ENCODE measurements around the gene SLC4A4. TPM values are rescaled to one million over a fixed set of nuclear protein-coding genes. Genes with fewer than 3 reads are reported as not detected.

The SLC4A4 gene
- total RNA-seq, 2 donors from 2014 or later, result 99.0 to 124 TPM

DNA sequence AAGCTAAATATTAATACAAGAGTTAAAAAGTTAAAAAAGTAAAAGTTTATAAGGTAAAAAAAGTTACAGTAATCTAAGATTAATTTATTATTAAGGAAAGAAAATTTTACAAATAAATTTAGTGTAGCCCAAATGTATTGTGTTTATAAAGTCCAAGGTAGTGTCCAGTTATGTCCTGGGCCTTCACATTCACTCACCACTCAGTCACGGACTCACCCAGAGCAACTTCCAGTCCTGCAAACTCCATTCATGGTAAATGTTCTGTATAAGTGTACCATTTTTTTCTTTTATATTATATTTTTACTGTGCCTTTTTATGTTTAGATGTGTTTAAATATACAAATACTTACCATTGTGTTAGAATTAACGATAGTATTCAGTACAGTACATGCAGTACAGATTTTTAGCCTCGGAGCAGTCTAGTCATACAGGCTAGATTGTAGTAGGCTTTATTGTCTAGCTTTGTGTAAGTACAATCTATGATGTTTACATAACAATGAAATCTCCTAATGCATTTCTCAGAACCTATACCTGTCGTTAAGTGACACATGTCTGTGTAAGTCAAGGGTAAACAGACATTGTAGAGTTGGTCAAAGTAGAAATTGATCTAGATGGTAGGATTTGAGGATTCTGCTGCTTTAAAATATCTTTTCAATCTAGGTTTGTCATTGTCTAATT is 247.4 kb downstream of the SLC4A4 start:
- no peaks in the 10 kb centered on the region for H3K27me3 ChIP-seq
- TF ChIP-seq, protein P1, sequence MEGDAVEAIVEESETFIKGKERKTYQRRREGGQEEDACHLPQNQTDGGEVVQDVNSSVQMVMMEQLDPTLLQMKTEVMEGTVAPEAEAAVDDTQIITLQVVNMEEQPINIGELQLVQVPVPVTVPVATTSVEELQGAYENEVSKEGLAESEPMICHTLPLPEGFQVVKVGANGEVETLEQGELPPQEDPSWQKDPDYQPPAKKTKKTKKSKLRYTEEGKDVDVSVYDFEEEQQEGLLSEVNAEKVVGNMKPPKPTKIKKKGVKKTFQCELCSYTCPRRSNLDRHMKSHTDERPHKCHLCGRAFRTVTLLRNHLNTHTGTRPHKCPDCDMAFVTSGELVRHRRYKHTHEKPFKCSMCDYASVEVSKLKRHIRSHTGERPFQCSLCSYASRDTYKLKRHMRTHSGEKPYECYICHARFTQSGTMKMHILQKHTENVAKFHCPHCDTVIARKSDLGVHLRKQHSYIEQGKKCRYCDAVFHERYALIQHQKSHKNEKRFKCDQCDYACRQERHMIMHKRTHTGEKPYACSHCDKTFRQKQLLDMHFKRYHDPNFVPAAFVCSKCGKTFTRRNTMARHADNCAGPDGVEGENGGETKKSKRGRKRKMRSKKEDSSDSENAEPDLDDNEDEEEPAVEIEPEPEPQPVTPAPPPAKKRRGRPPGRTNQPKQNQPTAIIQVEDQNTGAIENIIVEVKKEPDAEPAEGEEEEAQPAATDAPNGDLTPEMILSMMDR (IDR thresholded peaks at IDR 0.05), result no peak
- no peaks in the 10 kb centered on the region for H3K36me3 ChIP-seq
- intact Hi-C loops (cut with DNase I), result no loop called here
- no peak overlapping the region for H3K9ac ChIP-seq (ENCODE audit: low read depth in 2 of 2, low read length in 2 of 2)
- DNase-seq, result no peak
- H3K4me1 ChIP-seq, result no peaks in the 10 kb centered on the region
- H3K4me3 ChIP-seq, result no peak overlapping the region
- no peak overlapping the region for H3K27ac ChIP-seq
- no peaks in the 10 kb centered on the region for H3K9me3 ChIP-seq

DNA sequence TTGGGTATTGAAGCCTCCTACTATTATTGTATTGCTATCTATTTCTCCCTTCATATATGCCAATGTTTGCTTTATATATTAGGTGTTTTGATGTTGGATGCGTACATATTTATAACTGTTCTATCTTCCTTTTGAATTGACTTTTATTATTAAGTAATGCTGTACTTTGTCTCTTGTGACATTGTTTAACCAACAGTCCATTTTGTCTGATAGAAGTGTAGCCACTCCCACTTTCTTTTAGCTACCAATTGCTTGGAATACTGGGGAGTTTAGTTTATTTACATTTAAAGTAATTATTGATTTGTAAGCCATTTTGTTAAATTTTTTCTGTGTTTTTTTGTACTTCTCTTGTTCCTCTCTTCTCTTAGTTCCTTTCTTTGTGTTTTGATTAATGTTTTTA is 249.2 kb downstream of the SLC4A4 start:
- Histone ChIP-seq H3K4me3 (no peak overlapping the region), H3K9me3 (no peaks in the 10 kb centered on the region), H3K27ac (no peak overlapping the region), H3K27me3 (no peaks in the 10 kb centered on the region), H3K4me1 (no peaks in the 10 kb centered on the region), H3K36me3 (no peaks in the 10 kb centered on the region), H3K9ac (ENCODE audit: low read depth in 2 of 2, low read length in 2 of 2) (no peak overlapping the region)
- TF ChIP-seq, protein P1 (IDR thresholded peaks at IDR 0.05), result no peak
- DNase-seq, result no peak
- intact Hi-C loops (cut with DNase I), result no loop called here

DNA sequence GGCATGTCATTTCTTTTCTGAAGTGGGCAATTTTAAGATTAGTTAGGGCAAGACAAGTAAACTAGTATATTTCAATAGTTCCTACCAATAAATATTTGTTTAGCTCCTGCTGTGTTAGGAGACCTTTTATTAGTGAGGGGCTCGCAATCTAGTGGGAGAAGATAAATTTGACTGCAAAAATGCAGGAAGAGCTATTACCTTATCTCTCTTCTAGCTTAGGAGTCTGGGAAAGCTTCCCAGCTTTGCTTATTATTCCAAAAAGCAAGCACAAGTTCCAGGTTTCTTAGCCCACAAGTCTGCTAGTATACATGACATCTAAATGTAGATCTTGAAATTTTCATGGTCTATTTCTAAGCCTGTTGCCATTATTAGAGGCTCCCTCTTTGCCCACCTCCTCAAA is 254.0 kb downstream of the SLC4A4 start:
- no peak overlapping the region for H3K4me3 ChIP-seq
- intact Hi-C loops (cut with DNase I), result no loop called here
- TF ChIP-seq, protein P1 (IDR thresholded peaks at IDR 0.05), result no peak

DNA sequence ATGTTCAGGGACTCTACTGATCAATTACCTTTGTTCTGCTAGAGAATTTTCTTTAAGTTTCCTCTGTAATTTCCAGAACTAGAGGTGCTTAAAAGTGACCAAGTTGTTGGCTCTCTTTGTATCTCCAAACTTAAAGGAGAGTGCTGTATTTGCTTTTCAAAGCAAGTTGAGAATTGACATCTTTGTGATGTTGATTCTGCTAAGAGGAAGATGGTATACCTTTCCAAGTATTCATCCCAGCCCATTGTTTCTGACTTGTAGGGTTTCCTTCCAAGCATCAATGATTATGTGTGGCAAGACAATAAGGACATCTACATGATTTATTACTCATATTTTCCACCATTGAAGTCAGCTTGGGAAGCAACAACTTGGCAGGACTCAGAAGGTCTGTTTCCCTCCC is 254.5 kb downstream of the SLC4A4 start:
- no peaks in the 10 kb centered on the region for H3K27me3 ChIP-seq
- H3K4me3 ChIP-seq, result no peak overlapping the region
- TF ChIP-seq, protein P1 (IDR thresholded peaks at IDR 0.05), result no peak
- no peak overlapping the region for H3K9ac ChIP-seq (ENCODE audit: low read depth in 2 of 2, low read length in 2 of 2)
- no peak for DNase-seq
- no peaks in the 10 kb centered on the region for H3K36me3 ChIP-seq
- H3K9me3 ChIP-seq, result no peaks in the 10 kb centered on the region
- H3K4me1 ChIP-seq, result no peaks in the 10 kb centered on the region
- no peak overlapping the region for H3K27ac ChIP-seq
- intact Hi-C loops (cut with DNase I), result no loop called here

More for the DNA sequence above, 254.0 kb downstream of the SLC4A4 start:
- Histone ChIP-seq H3K4me1 (no peaks in the 10 kb centered on the region), H3K27me3 (no peaks in the 10 kb centered on the region), H3K36me3 (no peaks in the 10 kb centered on the region), H3K9ac (ENCODE audit: low read depth in 2 of 2, low read length in 2 of 2) (no peak overlapping the region), H3K27ac (no peak overlapping the region), H3K9me3 (no peaks in the 10 kb centered on the region)
- DNase-seq, result no peak

DNA sequence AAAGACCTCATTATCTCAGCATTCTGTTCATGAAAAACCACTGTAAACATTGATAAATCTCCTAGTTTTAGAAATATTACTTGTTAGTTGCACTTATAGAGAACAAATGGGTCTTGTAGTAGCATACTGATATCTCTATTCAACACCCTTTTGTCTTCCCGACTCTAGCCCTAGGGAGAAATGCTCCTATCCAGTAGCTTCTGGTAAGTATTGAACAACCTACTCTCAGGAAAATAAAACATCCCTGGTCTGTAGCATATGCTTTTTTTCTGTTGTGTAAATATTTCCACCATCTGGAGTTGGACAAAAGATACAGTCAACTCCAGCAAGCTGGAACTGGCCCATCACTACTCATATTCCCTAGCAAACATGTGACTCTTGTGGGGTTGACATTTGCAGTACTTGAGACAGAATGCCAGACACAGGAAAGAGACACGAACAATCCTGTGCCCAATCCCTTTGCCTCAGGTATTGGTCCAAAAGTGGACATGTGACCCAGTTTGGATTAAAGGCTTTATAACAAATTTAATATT is 256.8 kb downstream of the SLC4A4 start:
- Histone ChIP-seq H3K27ac (no peak overlapping the region), H3K9me3 (no peaks in the 10 kb centered on the region), H3K9ac (ENCODE audit: low read depth in 2 of 2, low read length in 2 of 2) (no peak overlapping the region), H3K36me3 (no peaks in the 10 kb centered on the region), H3K4me3 (no peak overlapping the region), H3K27me3 (no peaks in the 10 kb centered on the region), H3K4me1 (no peaks in the 10 kb centered on the region)
- intact Hi-C loops (cut with DNase I), result no loop called here
- TF ChIP-seq, protein P1 (IDR thresholded peaks at IDR 0.05), result no peak
- no peak for DNase-seq

All from colonic mucosa (tissue), 4 donors.